K562 (cell line): ENCODE results near the gene CACNA2D3.

Source experiments
- CCAR2 ChIP-seq: fragments of 200-400 bp; formaldehyde crosslinking; IDR thresholded peaks from 2 replicates; pipeline ENCODE4 v1.6.1; 2017; ENCODE audit warnings: mild to moderate bottlenecking, low read depth, low read length
- FOXK2 ChIP-seq, 2 experiments: fragments of 450-650 bp; IDR thresholded peaks in 1 of 2; conservative IDR thresholded peaks in 1 of 2; 2 replicates each; pipeline ENCODE4 v1.6.1; 2016; ENCODE audit warnings: low read depth in 2 of 2, mild to moderate bottlenecking in 1 of 2
- HDAC2 ChIP-seq: fragments of 450-650 bp; IDR thresholded peaks from 2 replicates; pipeline ENCODE4 v1.6.1; 2016; ENCODE audit warnings: mild to moderate bottlenecking
- IRF2 ChIP-seq: sonication (generic); formaldehyde crosslinking; IDR thresholded peaks from 2 replicates; pipeline ENCODE4 v1.8.1; 2022; ENCODE audit warnings: mild to moderate bottlenecking, missing genetic modification reagents
- SRF ChIP-seq, 2 experiments: fragments of 250-450, 450-650 bp in 1 of 2; sonication (Bioruptor Pico) in 1 of 2; sonication (generic) in 1 of 2; formaldehyde crosslinking; IDR thresholded peaks; 2 replicates each; pipeline versions ENCODE4 v1.5.0 to v1.5.1; 2020 to 2022; ENCODE audit warnings: mild to moderate bottlenecking in 1 of 2, missing genetic modification reagents in 1 of 2
- XRCC5 ChIP-seq: fragments of 200-400 bp; formaldehyde crosslinking; IDR thresholded peaks from 2 replicates; pipeline ENCODE4 v1.6.1; 2017; ENCODE audit warnings: low read depth, mild to moderate bottlenecking, low read length
- ZNF217 ChIP-seq: sonication (generic); formaldehyde crosslinking; IDR thresholded peaks from 2 replicates; pipeline ENCODE4 v1.8.0; 2022; ENCODE audit warnings: mild to moderate bottlenecking, missing genetic modification reagents
- TF ChIP-seq, protein P1 (sequence below), 2 experiments: IDR thresholded peaks; 2 replicates each; pipeline ENCODE4 v1.6.1; 2011; ENCODE audit warnings: borderline replicate concordance in 1 of 2, control low read depth in 1 of 2, low read depth in 1 of 2, low read length in 1 of 2, mild to moderate bottlenecking in 1 of 2, mixed read lengths in 1 of 2, moderate library complexity in 1 of 2; ENCODE audit not compliant: insufficient read depth in 1 of 2, insufficient read length in 1 of 2, poor library complexity in 1 of 2, severe bottlenecking in 1 of 2; ENCODE audit errors: extremely low read depth in 1 of 2

DNA sequence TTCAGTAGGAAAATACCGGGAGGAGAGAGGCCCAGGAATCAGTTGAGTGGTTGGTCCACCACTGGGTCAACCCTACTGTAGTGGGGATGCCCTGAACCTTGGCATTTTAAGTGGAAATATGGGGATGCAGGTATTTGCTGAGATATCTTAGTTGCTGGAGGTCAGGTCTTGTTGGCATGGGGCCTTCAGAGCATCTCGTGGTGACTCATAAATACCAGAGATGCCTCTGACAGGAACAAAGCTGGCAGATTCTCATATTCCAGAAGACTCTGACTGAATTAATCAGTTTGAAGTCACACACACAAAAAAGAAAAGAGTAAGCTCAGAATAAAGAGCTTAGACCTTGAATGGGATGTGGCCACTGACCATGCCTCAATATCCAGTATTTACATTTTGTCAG, 91.6 kb downstream of the CACNA2D3 start:
- TF ChIP-seq HDAC2 (no peak), ZNF217 (no peak), SRF (CRISPR knock-in tag; IDR thresholded peaks at IDR 0.05) (no peak), FOXK2 (conservative IDR thresholded peaks at IDR 0.05 in 1 of 2, IDR thresholded peaks at IDR 0.05 in 1 of 2; ENCODE audit: low read depth in 2 of 2) (no peak), CCAR2 (no peak), XRCC5 (no peak), IRF2 (CRISPR knock-in tag) (no peak)
- TF ChIP-seq, protein P1, sequence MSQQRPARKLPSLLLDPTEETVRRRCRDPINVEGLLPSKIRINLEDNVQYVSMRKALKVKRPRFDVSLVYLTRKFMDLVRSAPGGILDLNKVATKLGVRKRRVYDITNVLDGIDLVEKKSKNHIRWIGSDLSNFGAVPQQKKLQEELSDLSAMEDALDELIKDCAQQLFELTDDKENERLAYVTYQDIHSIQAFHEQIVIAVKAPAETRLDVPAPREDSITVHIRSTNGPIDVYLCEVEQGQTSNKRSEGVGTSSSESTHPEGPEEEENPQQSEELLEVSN (IDR thresholded peaks at IDR 0.05; ENCODE audit: borderline replicate concordance in 1 of 2, extremely low read depth in 1 of 2, insufficient read depth in 1 of 2, insufficient read length in 1 of 2, low read depth in 1 of 2, low read length in 1 of 2, poor library complexity in 1 of 2, severe bottlenecking in 1 of 2), result no peak
